Testis (tissue), 3 donors: ENCODE measurements around the gene GAPDH. TPM values are rescaled to one million over a fixed set of nuclear protein-coding genes. Genes with fewer than 3 reads are reported as not detected.

Source experiments
- polyA plus RNA-seq: library from polyadenylated mRNA; stranded (reverse); fragments of 350-450 nt; fragmentation: Illumina TruSeq; extraction: RNeasy Lipid Tissue Mini Kit (QIAGEN cat#74804); gene quantifications from one replicate; pipeline ENCODE4 v1.2.3, GENCODE V29; 2014; ENCODE audit warnings: low read depth, low replicate concordance; ENCODE audit not compliant: insufficient read depth
- small RNA-seq, 2 donors: library from RNA; depleted of rRNA; stranded (forward); fragments of <200 nt; gene quantifications; one replicate each; pipeline ENCODE3, GENCODE V24; 2016
- total RNA-seq, 2 donors: library from RNA; depleted of rRNA; stranded (reverse); fragments of >200 nt; gene quantifications; one replicate each; pipeline ENCODE4 v1.2.3, GENCODE V29; 2016

The GAPDH gene
- total and polyA plus RNA-seq, 3 donors from 2014 or later, result 1,591 to 1,928 (median 1,857) TPM

Small RNA genes within 50 kb of the gene (small RNA-seq; reads per million reads assigned to genes)
- gene SCARNA11, result 545 to 750 reads per million in 2 donors

Other genes starting within 250 kb of the GAPDH start
- gene PLEKHG6, start 223.8 kb upstream of the GAPDH start, total RNA-seq, result 1 to 10 TPM in 1 of 2 donors, under 1 TPM in 1; 0.87 to 2.0 TPM
- 2.2 TPM for gene PLEKHG6, start 223.8 kb upstream of the GAPDH start, polyA plus RNA-seq
- gene TNFRSF1A, start 192.4 kb upstream of the GAPDH start, total RNA-seq, result 100 to 1,000 TPM in 1 of 2 donors, 10 to 100 TPM in 1; 94.6 to 106 TPM
- gene TNFRSF1A, start 192.4 kb upstream of the GAPDH start, polyA plus RNA-seq, result 59.8 TPM
- 10 to 100 TPM; 22.7 to 43.1 TPM for gene SCNN1A, start 159.0 kb upstream of the GAPDH start, total RNA-seq
- 14.6 TPM for gene SCNN1A, start 159.0 kb upstream of the GAPDH start, polyA plus RNA-seq
- gene LTBR, start 150.4 kb upstream of the GAPDH start, total RNA-seq, result 100 to 1,000 TPM in 1 of 2 donors, 10 to 100 TPM in 1; 81.3 to 112 TPM
- 36.6 TPM for gene LTBR, start 150.4 kb upstream of the GAPDH start, polyA plus RNA-seq
- under 1 TPM in 1 of 2 donors, not detected in 1; 0.74 TPM for gene CD27, start 89.6 kb upstream of the GAPDH start, total RNA-seq
- gene CD27, start 89.6 kb upstream of the GAPDH start, polyA plus RNA-seq, result 3.7 TPM
- 10 to 100 TPM; 18.4 to 29.8 TPM for gene TAPBPL, start 82.5 kb upstream of the GAPDH start, total RNA-seq
- gene TAPBPL, start 82.5 kb upstream of the GAPDH start, polyA plus RNA-seq, result 20.1 TPM
- 10 to 100 TPM; 15.0 to 18.3 TPM for gene VAMP1, start 63.8 kb upstream of the GAPDH start, total RNA-seq
- 12.7 TPM for gene VAMP1, start 63.8 kb upstream of the GAPDH start, polyA plus RNA-seq
- 100 to 1,000 TPM; 106 to 135 TPM for gene MRPL51, start 41.3 kb upstream of the GAPDH start, total RNA-seq
- 343 TPM for gene MRPL51, start 41.3 kb upstream of the GAPDH start, polyA plus RNA-seq
- gene NCAPD2, start 40.4 kb upstream of the GAPDH start, total RNA-seq, result 10 to 100 TPM; 42.9 to 43.1 TPM
- gene NCAPD2, start 40.4 kb upstream of the GAPDH start, polyA plus RNA-seq, result 46.6 TPM
- gene IFFO1, start 21.5 kb downstream of the GAPDH start, total RNA-seq, result 10 to 100 TPM; 40.6 to 43.4 TPM
- gene IFFO1, start 21.5 kb downstream of the GAPDH start, polyA plus RNA-seq, result 28.6 TPM
- 10 to 100 TPM; 51.8 to 60.3 TPM for gene NOP2, start 33.8 kb downstream of the GAPDH start, total RNA-seq
- 38.6 TPM for gene NOP2, start 33.8 kb downstream of the GAPDH start, polyA plus RNA-seq
- gene CHD4, start 72.9 kb downstream of the GAPDH start, total RNA-seq, result 100 to 1,000 TPM; 314 to 328 TPM
- 160 TPM for gene CHD4, start 72.9 kb downstream of the GAPDH start, polyA plus RNA-seq
- gene LPAR5, start 101.4 kb downstream of the GAPDH start, total RNA-seq, result 1 to 10 TPM; 1.5 to 2.4 TPM
- gene LPAR5, start 101.4 kb downstream of the GAPDH start, polyA plus RNA-seq, result 3.1 TPM
- 100 to 1,000 TPM; 172 to 241 TPM for gene ACRBP, start 112.9 kb downstream of the GAPDH start, total RNA-seq
- 715 TPM for gene ACRBP, start 112.9 kb downstream of the GAPDH start, polyA plus RNA-seq
- gene ING4, start 128.6 kb downstream of the GAPDH start, total RNA-seq, result 10 to 100 TPM; 58.3 to 63.0 TPM
- 48.1 TPM for gene ING4, start 128.6 kb downstream of the GAPDH start, polyA plus RNA-seq
- gene ZNF384, start 154.9 kb downstream of the GAPDH start, total RNA-seq, result 10 to 100 TPM; 78.5 to 85.1 TPM
- gene ZNF384, start 154.9 kb downstream of the GAPDH start, polyA plus RNA-seq, result 94.9 TPM
- 1 to 10 TPM; 3.3 to 5.8 TPM for gene PIANP, start 166.3 kb downstream of the GAPDH start, total RNA-seq
- 7.6 TPM for gene PIANP, start 166.3 kb downstream of the GAPDH start, polyA plus RNA-seq
- gene COPS7A, start 189.5 kb downstream of the GAPDH start, total RNA-seq, result 10 to 100 TPM; 68.3 to 82.4 TPM
- 69.4 TPM for gene COPS7A, start 189.5 kb downstream of the GAPDH start, polyA plus RNA-seq
- gene MLF2, start 218.6 kb downstream of the GAPDH start, total RNA-seq, result 100 to 1,000 TPM; 211 to 242 TPM
- 177 TPM for gene MLF2, start 218.6 kb downstream of the GAPDH start, polyA plus RNA-seq
- gene PTMS, start 231.8 kb downstream of the GAPDH start, total RNA-seq, result 10 to 100 TPM; 53.4 to 64.3 TPM
- gene PTMS, start 231.8 kb downstream of the GAPDH start, polyA plus RNA-seq, result 185 TPM
- 1 to 10 TPM; 4.1 to 7.1 TPM for gene LAG3, start 238.0 kb downstream of the GAPDH start, total RNA-seq
- 6.3 TPM for gene LAG3, start 238.0 kb downstream of the GAPDH start, polyA plus RNA-seq